Mammary epithelial cell (primary cell): ENCODE measurements around the gene TMEM233.

Source experiments
- CTCF ChIP-seq, 2 donors: IDR thresholded peaks in 1 of 2; conservative IDR thresholded peaks in 1 of 2; 2 replicates each; pipeline ENCODE4 v1.5.1; 2011 to 2012; ENCODE audit warnings: inconsistent platforms in 2 of 2, low read length in 2 of 2, mild to moderate bottlenecking in 2 of 2, control low read depth in 1 of 2, low read depth in 1 of 2; ENCODE audit not compliant: insufficient read depth in 1 of 2; ENCODE audit errors: extremely low read depth in 1 of 2
- EZH2 ChIP-seq: IDR thresholded peaks from 2 replicates; pipeline ENCODE4 v1.6.1; 2012; ENCODE audit warnings: low read length, inconsistent platforms, borderline replicate concordance

- TF ChIP-seq CTCF (conservative IDR thresholded peaks at IDR 0.05 in 1 of 2, IDR thresholded peaks at IDR 0.05 in 1 of 2; ENCODE audit: extremely low read depth in 1 of 2, insufficient read depth in 1 of 2, low read depth in 1 of 2, low read length in 2 of 2) (no peak), EZH2 (no peak)
Measured at GRCh38 chr12:119602734-119603094, 9.1 kb downstream of the TMEM233 start.
